SK-MEL-5 (cell line): ENCODE data around the gene EXOC6B. TPM values are rescaled to one million over a fixed set of nuclear protein-coding genes. Genes with fewer than 3 reads are reported as not detected.

Experiments
- DNase-seq: peaks from one replicate; pipeline ENCODE4 v3.0.0-alpha.2; 2016; ENCODE audit warnings: low read depth, low spot score
- in situ Hi-C: cut with HindIII; loops from 2 replicates; pipeline ENCODE4 v1.10.0; 2016; ENCODE audit warnings: low sequenced_read_pairs, high pct_unique_total_duplicates, low pct_unique_long_range_greater_than_20kb
- total RNA-seq: library from RNA; depleted of rRNA; stranded (reverse); fragments of >200 nt; shearing (Covaris generic); gene quantifications from 2 replicates; pipeline ENCODE4 v1.2.3, GENCODE V29; 2014

Gene EXOC6B
- total RNA-seq, 1 experiment from 2014 or later: 20.0 TPM

- DNase-seq: no peak
- in situ Hi-C loops: no loop called here
Measured at GRCh38 chr2:72835403-72835802, 9.6 kb upstream of the EXOC6B start.

GRCh38 chr2:72834596-72834995 lies 8.8 kb upstream of the EXOC6B start:
- in situ Hi-C loops: no loop called here

GRCh38 chr2:72833084-72833714 lies 7.4 kb upstream of the EXOC6B start:
- no peak for DNase-seq
- in situ Hi-C loops: no loop called here

More at GRCh38 chr2:72834596-72834995, 8.8 kb upstream of the EXOC6B start:
- DNase-seq: no peak

- in situ Hi-C loops: no loop called here
- DNase-seq: no peak
Measured at GRCh38 chr2:72830273-72830672, 4.4 kb upstream of the EXOC6B start.

GRCh38 chr2:72828840-72829507 lies 3.1 kb upstream of the EXOC6B start:
- in situ Hi-C loops: no loop called here
- DNase-seq: no peak

- DNase-seq: no peak
- in situ Hi-C loops: no loop called here
Measured at GRCh38 chr2:72827966-72828646, 2.3 kb upstream of the EXOC6B start.

- in situ Hi-C loops: no loop called here
- DNase-seq: no peak
Measured at GRCh38 chr2:72827487-72827886, 1.7 kb upstream of the EXOC6B start.

GRCh38 chr2:72826156-72826477 lies 284 bp upstream of the EXOC6B start:
- no peak for DNase-seq
- in situ Hi-C loops: no loop called here

GRCh38 chr2:72824224-72824842 lies 1.5 kb downstream of the EXOC6B start:
- DNase-seq: no peak
- in situ Hi-C loops: no loop called here

GRCh38 chr2:72822794-72823193 lies 3.0 kb downstream of the EXOC6B start:
- DNase-seq: no peak
- in situ Hi-C loops: no loop called here

- in situ Hi-C loops: no loop called here
- DNase-seq: no peak
Measured at GRCh38 chr2:72821983-72822382, 3.9 kb downstream of the EXOC6B start.

- no peak for DNase-seq
- in situ Hi-C loops: no loop called here
Measured at GRCh38 chr2:72821118-72821517, 4.7 kb downstream of the EXOC6B start.

- in situ Hi-C loops: no loop called here
- DNase-seq: no peak
Measured at GRCh38 chr2:72819501-72819900, 6.3 kb downstream of the EXOC6B start.

GRCh38 chr2:72815655-72816278 lies 10.1 kb downstream of the EXOC6B start:
- no peak for DNase-seq

GRCh38 chr2:72813841-72814240 lies 12.0 kb downstream of the EXOC6B start:
- in situ Hi-C loops: no loop called here
- DNase-seq: no peak

More at GRCh38 chr2:72815655-72816278, 10.1 kb downstream of the EXOC6B start:
- in situ Hi-C loops: no loop called here

- no peak for DNase-seq
- in situ Hi-C loops: no loop called here
Measured at GRCh38 chr2:72810165-72810564, 15.7 kb downstream of the EXOC6B start.

- DNase-seq: no peak
- in situ Hi-C loops: no loop called here
Measured at GRCh38 chr2:72809095-72809494, 16.7 kb downstream of the EXOC6B start.

- DNase-seq: no peak
- in situ Hi-C loops: no loop called here
Measured at GRCh38 chr2:72806280-72806945, 19.4 kb downstream of the EXOC6B start.
